ENCODE measurements around the gene CAMK2G.
"Not testable (repeated sequence)": the region's sequence is repeated elsewhere in the genome, so short reads cannot be mapped to it uniquely, and the experiment has no call there.

The CAMK2G gene

DNA sequence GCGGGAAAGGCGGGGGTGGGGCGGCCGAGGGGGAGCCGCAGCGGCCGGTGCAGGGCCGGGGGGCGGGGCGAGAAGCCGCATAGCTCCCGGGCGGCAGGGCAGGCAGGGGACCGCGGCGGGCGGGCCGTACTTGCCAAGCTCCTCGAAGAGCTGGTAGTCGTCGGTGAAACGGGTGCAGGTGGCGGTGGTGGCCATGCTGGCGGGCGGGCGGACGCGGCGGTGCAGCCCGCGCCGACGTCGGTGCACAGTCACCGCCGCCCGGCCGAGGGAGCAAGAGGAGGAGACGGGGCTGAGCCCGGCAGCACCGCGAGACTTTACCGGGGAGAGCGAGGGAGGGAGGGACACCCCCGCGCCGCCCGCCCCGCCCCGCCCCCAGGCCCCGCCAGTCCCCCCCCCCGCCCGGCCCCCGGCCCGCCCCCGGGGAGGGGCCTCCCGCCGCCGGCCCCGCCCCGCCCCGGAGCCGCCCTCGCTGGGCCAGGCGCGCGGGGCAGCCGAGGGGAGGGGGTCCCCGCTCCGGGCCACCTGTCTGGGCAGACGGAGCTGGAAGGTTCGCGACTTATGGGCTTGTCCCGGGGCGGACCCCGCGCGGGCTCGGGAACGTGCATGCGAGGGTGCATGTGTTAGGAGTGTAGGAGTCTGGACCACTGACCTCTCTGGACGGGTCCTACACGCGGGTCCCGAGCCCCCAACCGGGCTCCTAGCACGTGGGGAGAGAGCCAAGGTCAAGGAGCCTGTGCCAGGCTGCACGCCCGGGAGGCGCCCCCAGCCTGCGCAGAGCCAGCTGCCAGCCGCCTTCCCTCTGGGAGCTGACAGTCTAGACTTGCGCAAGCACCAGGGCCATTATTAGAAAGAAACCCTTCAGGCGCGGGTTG is at the start of gene CAMK2G:
Gene CAMK2G (minus strand): TSS at position 289 of the 872 bp plus-strand sequence. CDS start 94 bp downstream, at position 195.
- DNase-seq = peak; percentile 89 to 91

DNA sequence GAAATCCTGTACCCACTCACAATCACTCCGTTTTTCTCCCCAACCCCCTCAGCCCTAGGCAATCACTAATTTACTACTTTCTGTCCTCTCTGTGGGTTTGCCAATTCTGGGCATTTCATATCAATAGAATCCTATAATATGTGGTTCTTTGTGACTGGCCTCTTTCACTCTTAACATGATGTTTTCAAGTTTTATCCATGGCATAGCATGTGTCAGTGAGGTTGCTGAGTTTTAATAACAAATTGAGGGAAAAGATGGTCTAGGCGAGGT is 48.4 kb upstream of the CAMK2G start:
- DNase-seq = no peak

DNA sequence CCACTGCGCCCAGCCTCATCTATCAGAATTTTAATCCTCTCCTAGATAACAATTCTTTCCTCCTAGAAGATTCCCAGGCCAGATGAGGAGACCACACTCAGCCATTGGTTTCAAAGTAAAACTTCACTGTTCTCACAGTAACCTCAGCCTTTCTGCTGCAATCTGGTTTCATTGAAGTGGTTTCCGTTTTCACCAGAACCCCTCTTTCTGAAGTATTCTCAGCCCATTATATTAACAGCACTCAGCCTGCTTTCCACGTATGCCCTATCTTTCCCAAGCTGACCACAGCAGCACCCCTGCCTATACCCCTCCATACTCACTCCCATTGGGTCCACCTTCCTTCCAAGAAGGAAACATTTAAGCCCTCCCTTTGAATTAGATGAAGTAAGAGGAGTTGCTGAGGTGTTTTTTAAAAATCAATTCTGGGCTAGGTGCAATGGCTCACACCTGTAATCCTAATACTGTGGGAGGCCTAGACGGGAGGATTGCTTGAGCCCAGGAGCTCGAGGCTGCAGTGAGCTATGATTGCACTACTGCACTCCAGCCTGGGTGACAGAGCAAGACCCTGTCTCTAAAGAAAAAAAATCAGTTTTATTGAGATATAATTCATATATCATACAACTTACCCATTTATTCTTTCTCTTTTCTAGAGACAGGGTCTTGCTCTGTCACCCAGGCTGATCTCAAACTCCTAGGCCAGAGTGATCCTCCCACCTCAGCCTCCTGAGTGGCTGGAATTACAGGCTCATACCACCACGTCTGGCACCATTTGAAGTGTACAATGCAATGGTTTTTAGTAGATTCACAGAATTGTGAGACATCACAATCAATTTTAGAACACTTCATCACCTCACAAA is 47.9 kb upstream of the CAMK2G start:
- no peak for DNase-seq

DNA sequence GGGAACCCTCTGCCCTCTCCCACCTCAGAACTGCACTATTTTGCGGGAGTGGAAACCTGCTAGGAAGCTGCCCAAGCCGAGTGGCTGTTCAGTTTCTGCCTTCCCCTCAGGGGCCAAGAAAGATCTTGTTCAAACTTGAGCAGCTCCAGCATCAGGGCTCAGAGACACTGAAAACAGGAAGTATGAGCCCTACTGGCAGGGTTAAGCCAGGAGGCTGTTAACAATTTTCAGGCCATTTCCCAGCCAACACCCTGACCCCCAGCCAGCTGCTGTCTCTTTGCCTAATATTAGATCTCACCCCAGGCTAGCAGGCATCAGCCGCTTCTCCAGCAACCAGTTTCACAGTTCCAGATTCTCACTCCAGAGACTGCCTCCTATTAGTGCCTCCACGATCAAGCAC is 45.7 kb upstream of the CAMK2G start:
- DNase-seq = peak; percentile 96

DNA sequence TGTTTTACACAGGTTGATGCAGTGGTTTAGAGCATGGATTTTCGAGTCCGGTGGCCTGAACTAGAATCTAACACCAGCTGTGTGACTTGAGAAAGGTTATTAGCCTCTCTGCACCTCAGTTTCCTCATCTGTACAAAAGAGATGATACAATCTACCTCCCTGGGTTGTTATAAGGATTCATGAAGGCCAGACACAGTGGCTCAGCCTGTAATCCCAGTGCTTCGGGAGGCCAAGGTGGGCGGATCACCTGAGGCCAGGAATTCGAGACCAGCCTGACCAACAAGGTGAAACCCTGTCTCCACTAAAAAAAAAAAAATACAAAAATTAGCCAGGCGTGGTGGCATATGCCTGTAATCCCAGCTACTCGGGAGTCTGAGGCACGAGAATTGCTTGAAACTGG is 45.1 kb upstream of the CAMK2G start:
- DNase-seq = not testable (repeated sequence)

DNA sequence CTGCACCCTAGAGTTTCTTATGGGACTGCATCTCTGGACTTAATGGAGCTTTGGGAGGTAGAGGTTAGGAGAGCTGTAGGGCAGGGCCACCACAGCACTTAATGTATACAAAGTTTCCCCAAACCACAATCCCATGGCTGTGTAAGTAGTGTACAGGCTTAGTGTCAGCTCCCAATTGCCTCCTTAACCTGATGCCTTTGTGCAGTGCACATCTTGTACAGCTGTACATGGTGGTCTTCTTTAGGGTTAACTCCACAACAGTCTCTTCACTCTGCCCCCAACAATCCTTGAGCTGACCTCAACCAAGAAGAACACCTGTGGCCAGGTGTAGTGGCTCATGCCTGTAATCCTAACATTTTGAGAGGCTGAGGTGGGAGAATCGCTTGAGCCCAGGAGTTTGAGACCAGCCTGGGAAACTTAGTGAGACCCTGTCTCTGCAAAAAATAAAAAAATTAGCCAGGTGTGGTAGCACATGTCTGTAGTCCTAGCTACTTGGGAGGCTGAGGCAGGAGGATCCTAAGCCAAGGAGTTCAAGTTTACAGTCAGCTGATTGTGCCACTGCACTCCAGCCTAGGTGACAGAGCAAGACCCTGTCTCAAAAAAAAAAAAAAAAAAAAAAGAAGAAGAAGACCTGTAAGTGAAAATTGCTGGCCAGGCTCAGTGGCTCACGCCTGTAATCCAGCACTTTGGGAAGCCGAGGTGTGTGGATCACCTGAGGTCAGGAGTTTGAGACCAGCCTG is 43.4 kb upstream of the CAMK2G start:
- no peak for DNase-seq

DNA sequence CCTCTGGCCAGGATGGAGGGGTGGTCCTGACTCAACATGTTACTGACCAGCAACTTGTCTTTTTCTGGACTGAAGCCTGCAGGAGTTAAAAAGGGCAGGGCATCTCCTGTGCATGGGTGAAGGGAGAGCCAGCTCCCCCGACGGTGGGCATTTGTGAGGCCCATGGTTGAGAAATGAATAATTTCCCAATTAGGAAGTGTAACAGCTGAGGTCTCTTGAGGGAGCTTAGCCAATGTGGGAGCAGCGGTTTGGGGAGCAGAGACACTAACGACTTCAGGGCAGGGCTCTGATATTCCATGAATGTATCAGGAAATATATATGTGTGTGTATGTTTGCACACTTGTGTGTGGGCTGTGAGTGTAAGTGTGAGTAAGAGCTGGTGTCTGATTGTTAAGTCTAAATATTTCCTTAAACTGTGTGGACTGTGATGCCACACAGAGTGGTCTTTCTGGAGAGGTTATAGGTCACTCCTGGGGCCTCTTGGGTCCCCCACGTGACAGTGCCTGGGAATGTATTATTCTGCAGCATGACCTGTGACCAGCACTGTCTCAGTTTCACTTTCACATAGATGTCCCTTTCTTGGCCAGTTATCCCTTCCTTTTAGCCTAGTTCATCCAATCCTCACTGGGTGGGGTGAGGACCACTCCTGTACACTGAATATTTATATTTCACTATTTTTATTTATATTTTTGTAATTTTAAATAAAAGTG is 42.6 kb upstream of the CAMK2G start:
- DNase-seq = no peak

DNA sequence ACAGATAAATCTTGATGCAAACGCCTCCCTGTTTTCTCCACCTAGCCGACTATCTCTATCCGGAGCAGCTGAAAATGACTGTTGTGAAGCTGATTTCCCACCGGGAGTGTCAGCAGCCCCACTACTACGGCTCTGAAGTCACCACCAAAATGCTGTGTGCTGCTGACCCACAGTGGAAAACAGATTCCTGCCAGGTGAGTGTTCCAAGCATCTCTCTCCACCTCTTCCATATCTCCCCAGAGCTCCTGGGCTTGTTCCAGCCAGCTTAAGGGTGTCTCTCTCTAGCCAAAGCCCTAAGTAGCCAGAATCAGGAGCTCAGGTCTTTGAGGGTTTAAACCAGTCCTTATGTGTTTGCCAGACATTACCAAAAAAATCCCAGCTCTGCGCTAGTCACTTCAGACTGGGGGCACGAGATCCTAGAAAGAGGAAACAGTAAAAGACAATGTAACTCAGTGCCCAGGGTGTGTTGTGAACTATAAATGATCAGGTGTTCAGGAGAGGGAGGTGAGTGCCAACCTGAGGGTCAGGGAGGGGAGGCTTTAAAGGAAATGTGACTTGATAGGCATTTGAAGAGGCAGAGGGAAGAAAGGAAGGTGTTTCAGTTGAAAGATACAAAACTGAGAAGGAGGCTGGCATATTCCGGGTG is 41.0 kb upstream of the CAMK2G start:
- DNase-seq = no peak

DNA sequence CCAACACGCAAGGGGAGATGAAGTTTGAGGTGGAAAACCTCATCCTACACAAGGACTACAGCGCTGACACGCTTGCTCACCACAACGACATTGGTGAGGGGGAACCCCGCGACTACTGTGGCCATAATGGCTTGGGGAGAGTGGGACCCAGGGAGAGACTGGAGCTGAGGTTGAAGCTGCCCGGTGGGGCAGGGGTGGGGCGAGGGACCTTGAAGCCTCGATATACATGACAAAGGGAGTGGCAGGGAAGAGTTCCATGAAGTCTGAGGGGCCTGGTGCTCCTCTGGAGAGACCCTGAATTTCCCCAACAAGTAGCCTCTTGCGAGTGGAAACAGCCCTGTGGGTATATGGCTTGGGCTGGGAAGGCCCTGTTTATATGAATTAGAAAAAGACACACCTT is 39.7 kb upstream of the CAMK2G start:
- no peak for DNase-seq

DNA sequence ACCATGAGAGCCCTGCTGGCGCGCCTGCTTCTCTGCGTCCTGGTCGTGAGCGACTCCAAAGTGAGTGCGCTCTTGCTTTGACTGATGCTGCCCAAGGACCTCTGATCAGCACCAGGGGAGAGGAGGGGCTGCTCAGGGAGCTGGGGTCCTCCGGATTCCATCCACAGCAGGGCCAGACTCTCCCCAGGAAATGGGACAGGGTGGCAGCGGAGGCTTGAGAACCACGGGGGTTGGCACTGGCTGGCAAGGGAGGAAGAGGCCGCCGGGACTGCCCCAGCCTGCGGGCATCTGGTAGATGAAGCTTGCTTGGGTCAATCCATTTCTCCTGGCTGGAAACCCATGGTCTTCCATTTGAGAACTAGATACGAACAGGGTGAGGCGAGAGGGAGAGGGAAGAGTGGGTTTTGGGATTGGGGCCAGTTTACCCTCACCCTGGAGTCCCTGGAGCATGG is 37.2 kb upstream of the CAMK2G start:
- no peak for DNase-seq

DNA sequence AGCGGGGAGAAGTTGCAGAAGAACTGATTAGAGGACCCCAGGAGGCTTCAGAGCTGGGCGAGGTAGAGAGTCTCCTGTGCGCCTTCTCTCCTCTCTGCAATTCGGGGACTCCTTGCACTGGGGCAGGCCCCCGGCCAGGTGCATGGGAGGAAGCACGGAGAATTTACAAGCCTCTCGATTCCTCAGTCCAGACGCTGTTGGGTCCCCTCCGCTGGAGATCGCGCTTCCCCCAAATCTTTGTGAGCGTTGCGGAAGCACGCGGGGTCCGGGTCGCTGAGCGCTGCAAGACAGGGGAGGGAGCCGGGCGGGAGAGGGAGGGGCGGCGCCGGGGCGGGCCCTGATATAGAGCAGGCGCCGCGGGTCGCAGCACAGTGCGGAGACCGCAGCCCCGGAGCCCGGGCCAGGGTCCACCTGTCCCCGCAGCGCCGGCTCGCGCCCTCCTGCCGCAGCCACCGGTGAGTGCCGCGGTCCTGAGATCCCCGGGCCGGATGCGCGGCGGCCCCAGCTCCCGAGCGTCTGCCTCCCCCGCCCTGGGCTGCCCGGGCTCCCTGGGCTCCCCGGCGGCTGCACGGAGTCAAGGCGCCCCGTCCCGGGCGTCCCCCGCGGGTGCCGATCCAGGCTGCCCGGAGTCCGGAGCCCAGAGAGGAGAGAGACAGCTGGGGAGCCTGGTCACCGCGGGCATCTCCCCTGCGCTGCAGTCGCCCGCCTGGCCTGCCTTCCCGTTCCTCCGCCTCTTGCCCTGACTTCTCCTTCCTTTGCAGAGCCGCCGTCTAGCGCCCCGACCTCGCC is 36.6 kb upstream of the CAMK2G start, which contains the start of gene PLAU:
Gene PLAU (plus strand): TSS at position 369 of the 789 bp plus-strand sequence. CDS start 424 bp downstream, outside the sequence.
- peak; percentile 86 to 87 for DNase-seq

DNA sequence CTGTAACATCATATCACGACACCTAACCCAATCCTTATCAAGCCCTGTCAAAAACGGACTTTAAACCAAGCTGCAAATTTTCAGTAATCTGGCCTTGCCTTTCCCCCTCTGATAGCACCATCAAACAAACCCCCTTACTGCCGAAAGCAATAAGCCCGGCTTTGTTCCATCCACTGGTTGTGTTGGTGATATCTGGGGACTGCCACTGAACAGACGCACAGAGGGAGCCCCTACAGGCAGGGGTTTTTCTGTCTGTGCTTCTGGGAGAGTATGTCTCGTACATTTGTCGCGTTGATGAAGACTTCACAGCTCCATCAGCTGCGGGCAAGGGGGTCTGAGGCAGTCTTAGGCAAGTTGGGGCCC is 36.0 kb upstream of the CAMK2G start:
- peak; percentile 82 to 86 for DNase-seq

DNA sequence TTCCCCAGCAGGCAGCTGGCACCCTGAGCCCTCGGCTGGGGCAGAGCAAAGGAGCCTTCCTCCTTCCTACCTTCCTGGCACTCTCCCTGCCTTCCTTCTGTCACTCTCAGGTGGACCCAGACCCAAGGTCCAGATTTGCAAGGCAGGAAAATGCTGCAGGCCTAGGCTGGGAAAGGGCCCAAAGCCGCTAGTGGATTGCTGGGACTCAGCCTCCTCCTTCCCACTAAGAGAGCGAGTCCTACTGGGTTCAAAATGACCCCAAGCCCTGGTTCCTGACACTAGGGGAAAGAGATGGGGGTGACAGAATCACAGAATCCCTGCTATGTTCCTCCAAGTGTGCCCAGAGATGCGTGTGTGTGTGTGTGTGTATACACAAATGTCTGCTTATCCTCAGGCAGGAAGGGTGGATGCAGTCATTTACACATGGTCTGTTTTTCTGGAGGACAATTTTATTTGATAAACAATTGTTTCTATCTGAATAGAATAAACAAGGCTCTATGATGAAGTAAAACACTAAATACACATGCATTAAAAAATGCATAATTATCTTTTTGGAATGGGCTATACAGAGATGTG is 35.3 kb upstream of the CAMK2G start:
- no peak for DNase-seq

DNA sequence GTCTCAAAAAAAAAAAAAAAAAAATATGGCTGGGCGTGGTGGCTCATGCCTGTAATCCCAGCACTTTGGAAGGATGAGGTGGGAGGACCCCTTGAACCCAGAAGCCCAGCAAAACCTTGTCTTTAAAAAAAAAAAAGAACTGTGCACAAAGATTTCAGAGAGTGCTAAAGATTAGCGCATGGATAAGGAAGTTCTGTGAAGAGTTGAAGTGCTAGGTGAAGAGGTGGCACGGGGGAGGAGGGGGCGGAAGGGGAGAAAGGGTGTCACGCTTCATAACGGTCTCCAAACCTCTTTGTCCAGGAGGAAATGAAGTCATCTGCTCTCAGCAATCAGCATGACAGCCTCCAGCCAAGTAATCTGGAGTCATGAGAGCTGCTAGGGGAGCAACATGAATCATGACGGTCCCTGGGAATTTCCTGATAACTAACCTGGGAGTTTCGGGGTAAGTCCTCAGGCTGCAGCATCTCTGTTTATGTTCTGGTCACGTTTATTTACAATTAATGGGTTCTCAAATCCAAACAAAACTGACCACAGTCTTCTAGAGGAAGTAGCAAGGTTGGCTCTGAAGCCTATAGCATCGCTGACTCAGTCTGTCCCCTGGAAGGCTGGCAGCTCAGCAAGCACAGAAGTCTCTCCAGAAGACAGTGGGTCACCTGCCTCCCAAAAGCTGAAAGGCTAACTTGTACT is 34.6 kb upstream of the CAMK2G start:
- DNase-seq = peak; percentile 95 to 96

DNA sequence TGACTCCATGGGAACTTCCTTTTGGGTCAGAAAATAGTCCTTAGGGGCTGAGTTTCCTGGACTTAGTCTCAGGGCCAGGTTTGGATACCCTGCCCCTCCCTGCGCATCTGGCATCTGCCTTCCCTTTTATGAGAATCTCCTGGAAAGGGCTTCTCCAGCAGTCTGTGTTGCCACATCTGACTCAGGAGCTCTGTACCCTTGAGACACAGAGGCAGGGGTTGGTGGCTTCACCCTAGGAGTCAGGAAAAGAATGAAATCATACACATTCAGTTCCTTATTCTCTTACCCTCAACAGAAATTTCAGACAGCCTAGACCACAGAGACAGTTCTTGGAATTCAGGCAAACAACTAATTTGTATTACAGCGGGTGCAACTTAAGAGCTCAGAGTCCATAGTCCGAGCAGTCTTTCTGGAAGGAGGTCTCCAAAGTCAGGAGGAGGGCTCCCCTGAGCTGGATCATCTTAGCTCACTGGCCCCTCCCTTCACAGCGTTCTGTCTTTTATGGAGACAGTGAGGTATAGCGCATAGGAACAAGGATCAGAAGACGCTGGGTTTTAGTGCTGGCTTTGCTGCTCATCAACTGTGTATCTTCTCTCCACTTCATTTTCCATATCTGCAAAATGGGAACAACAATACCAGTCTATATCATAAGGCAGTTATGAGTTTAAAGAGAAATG is 33.6 kb upstream of the CAMK2G start:
- DNase-seq = peak; percentile 96 to 97

DNA sequence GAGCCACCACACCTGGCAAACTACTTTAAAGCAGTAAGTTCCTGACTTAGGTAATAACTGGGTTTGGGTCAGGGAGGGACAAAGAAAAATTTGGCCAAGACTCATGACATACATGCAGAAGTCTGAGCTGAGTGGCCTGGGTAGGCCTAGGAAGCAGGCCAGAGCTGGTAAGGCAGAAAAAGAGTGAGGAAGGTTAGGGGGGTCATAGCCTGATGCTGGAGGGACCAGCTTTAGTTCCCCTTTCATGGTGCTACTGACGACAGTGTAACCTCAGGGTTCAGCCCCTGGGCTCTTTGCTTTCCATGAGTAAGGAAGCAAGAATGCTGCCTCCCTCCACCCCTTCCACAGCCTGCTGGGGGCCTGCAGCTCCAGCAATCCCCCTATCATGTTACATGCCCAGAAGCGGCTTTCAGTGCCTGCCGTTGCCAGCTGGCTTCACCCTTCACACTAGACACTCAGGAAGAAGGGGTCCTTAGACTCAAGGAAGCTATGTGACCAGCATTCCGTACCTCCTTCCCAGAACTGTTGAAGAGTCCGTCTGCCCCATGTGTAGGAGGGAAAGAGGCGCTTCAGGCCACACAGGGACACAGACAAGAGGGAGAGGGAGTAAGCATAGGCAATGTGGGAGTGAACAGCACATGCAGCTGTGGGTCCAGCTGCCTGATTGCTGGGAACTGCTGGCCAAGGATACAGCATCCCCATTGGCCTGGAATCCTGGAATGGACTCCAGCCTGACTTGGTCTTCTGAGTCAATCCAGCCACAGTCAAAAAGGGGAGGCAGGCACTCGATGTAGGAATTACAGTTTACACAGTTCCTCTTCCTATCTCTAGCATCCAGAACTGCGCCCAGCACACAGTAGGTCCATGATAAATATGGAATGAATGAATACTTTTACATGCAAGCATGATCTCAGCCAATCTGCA is 32.4 kb upstream of the CAMK2G start:
- DNase-seq = peak; percentile 96

DNA sequence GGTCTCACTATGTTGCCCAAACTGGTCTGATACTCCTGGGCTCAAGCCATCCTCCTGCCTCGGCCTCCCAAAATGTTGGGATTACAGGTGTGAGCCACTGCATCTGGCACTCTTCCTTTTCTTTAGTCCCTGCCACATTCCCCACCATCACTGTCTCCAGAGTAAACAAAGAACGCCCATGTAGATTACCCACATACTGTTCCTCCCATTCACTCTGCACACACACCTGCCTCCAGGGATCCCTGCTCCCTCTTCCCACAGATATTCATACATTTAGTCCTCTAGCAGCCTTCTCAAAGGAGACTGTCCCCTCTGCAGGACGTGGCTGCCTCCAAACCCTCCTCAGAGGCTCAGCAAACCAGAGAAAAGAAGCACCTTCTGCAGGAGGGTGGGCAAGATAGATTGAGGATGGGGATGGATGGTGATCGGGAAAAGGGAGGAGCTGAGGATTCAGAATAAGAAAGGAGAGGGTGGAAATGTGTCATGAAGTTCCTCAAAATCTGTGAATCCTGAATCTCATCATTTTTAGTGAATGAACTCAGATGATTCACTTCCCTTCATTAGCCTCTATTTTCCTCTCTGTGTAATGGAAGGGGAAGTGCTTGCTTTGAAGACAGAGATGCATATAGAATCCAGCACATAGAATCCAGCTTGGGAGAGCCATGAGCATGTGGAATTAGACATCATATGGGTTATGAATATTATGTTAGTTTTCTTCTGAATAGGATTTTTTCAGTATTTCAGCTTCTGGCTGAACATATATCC is 31.1 kb upstream of the CAMK2G start:
- peak; percentile 40 to 48 for DNase-seq

DNA sequence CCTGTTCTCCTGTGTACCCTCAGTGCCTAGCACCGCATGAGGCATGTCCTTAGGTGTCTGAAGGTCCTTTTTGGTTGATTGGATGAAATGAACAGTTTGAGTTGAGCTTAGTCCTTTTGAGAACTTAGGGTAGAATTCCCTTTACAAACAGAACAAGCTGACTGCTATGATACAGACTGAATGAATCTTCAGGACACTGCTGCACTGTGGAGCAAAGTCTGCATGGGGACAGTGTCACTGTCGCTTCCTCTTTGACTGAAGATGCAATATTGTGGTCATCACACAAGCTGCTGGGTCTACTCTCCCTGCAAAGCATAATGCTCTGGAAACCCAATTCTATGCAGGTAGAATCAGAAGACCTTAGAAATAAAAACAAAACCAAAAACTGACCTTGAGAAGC is 28.0 kb upstream of the CAMK2G start:
- peak; percentile 61 to 72 for DNase-seq

Data from Kasumi-1 (cell line).